GM18498 (cell line): ENCODE data around the gene KRT75.

Experiments
- ATAC-seq: cut with Tn5 transposase; IDR thresholded peaks from one replicate; pipeline ENCODE4 v1.9.1; 2021; ENCODE audit warnings: mild to moderate bottlenecking, moderate library complexity; ENCODE audit not compliant: unreplicated experiment

KRT75 gene

GRCh38 chr12:52440821-52441319 lies 6.7 kb upstream of the KRT75 start:
- no peak for ATAC-seq

DNA sequence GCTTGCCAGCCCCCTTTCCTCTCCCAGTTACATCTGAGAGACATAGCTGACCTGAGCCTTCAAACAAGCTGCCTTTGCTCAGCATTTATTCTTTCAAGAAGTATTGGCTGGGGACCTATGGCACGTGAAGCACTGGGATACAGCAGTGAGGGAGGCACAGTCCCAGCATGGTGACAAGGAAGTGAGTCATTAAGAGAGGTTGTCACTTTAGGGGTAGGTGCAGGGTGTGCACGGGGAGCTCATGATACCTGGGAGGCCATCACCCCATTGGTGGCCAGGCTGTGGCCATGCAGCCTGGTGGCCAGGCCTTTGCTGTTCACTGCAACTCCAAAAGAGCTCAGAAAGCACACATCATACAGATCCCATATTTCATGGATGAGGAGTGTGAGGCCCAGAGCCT lies 5.7 kb upstream of the KRT75 start:
- no peak for ATAC-seq

GRCh38 chr12:52439420-52439819 lies 5.2 kb upstream of the KRT75 start:
- no peak for ATAC-seq

DNA sequence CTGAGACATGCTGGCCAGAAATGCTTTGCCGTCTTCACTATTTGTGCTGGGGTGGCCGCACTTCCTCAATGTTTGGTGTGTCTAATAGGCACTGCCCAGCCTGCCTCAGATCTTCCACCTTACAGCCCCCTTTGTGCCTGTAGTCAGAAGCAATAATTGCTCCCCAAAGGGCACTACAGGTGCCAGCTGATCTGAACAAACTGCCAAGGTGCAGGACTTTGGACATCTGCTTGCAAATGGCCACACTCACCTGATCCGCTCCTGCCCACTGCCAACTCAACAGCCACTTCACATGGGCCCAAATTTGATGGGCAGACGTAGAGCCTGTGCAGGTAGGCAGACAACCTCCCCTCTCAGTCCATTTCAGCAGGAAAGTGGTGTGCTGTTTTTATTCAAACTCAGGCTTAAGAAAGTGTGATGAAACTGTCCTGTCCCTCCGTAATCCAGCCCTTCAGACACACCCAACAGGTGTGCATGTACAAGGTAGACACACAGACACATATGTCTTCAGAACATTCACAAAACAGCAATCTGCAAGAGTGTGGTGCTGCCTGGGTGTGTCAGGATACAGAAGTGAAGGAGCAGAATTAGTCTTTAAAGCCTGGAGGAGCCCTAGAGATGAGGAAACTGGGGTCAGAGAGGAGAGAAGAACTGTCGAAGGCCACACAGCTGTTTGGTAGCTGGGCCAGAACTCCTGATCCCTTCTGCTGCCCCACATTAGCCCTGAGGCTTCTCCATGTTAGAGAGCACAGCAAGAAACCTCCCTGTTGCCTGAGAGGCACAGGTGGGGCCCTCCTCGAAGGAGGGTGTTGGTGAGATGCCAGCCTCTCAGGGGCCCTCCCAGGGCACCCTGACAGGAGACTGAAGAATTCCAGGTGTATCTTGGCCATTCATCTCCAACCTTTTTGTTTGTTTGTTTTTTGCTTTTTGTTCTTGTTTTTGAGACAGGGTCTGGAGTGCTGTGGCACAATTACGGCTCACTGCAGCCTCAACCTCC lies 4.4 kb upstream of the KRT75 start:
- no peak for ATAC-seq

DNA sequence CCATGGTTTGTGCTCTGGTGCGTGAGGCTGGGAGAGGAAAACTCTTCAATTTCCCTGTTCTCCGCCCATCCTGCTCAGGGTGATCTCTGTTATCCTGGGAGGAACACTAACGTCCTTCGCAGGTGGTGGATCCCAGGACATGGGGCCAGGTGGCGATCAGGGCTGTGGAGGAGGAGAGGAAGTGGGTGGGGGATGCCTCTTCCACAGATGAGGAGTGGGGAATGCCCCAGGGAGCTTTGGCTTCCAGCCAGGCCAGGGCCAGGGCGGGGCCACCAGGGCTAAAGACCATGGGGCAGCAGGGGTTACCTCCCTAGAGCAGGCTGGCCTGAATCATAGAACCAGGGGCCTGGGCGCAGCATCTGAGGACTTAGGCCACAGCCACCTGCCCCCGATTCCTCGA lies 3.3 kb upstream of the KRT75 start:
- no peak for ATAC-seq

DNA sequence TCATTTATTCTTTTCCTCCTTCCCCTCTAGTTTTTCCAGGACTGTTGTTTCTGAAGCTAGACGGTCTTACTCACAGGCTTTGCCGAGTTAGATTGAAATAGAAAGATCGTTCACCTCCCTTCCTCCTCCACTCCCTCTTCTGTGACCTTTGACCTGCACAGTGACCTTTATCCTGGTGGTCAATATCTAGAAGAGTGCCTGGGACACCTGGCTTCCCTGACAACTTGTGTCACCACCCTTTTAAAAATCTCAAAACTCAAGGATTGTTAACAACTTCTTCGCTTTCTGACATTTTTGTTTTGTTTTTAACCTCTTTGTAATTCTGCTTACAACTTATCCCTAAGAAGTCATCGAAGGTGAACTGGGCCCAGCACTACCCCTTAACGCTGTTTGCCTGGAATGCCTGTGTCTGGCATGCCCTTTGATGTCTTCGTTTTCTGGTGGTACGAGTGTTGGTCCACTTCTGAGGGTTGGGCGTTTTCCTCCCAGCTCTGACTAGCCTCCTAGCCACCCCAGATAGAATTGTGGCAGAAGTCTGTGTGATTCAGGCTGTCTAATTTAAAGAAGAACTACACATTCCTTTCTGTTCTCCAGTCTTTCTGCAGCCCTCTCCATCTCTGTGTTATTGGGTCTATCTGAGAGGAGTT lies 2.8 kb upstream of the KRT75 start:
- ATAC-seq: no peak

GRCh38 chr12:52436000-52436827 lies 2.0 kb upstream of the KRT75 start:
- ATAC-seq: no peak

GRCh38 chr12:52435659-52435999 lies 1.5 kb upstream of the KRT75 start:
- no peak for ATAC-seq

GRCh38 chr12:52434760-52435530 lies 774 bp upstream of the KRT75 start:
- no peak for ATAC-seq

- ATAC-seq: no peak
These were observed 580 bp downstream of the KRT75 start for GRCh38 chr12:52433501-52434080.

DNA sequence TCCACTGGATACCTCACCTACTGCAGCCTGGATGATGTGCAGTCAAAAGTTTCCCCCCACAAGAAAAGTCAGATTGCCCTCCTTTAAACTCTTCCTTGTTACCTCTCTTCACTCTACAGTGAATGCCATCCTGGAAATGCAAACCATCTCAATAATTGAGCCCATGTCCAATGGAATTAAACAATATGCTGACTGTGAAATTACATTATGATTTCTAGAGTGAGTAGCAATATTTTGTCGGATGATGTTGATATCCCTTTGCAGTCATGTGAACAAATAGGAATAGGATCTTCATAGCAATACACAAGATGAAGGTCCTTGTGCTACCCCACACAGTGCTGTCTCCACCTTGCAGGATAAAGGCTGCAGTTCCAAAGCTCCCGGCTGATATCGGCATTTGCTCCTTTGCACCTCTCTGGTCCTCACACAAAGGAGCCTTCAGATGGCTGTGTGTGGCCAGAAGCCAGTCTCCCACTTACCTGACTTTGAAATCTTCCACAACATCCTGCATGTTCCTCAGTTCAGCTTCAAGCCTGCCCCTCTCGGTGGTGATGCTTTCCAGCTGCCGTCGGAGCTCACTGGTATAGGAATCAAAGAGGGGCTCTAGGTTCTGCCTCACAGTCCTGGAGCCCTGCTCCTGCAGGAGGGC lies 1.5 kb downstream of the KRT75 start:
- ATAC-seq: no peak

DNA sequence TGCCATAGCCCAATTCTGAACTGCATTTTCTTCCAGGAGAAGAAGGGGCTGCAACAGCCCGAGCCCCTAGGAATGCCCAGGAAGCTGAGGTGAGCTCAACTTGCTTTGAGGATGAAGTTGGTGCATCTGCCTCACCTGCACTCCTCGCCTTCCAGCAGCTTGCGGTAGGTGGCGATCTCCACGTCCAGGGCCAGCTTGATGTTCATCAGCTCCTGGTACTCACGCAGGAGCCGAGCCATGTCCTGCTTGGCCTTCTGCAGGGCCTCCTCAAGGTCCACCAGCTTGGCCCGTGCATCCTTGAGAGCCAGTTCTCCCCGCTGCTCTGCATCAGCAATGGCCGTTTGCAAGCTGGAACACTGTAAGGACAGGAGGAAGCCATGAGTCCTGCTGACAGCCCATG lies 6.0 kb downstream of the KRT75 start:
- no peak for ATAC-seq

DNA sequence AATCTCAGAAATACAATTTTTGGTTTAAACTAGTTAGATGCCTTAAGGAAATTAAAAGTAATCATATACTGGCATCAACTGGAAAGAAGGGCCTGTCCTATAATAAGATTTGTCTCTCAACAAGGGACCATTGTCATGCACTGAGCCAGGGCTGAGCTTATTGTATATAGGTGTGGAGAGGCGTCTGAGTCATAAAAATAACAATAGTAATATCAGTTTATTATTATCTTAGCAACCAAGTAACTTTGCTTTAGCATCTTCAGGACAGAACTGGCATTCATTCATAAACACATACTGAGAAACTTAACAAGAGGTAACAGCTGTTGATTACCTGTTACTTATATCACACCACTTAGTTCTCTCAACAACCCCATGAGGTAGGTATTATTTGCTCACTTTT lies 7.1 kb downstream of the KRT75 start:
- no peak for ATAC-seq

DNA sequence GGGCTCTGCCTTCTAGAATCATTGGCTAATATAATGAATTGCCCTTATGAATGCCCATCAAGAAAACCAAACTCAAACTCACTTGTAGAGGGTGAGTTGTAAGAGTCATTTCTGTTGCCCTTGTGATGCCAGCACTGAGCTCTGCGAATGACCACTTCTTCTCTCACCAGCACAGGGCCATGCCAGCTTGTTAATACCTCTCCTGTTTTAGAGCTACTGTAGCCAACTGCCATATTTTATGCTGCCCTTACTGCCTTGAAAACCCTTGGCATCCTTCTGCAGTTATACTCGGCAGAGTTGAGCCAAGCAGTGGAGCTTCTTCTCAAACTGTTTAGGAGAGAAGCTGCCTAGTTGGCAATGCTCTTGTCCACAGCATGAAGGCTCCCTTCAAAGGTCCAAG lies 8.1 kb downstream of the KRT75 start:
- no peak for ATAC-seq

- ATAC-seq: no peak
These were observed 8.7 kb downstream of the KRT75 start for GRCh38 chr12:52425466-52425865.

- no peak for ATAC-seq
These were observed 10.3 kb downstream of the KRT75 start for GRCh38 chr12:52423661-52424500.

GRCh38 chr12:52423035-52423434 lies 11.1 kb downstream of the KRT75 start:
- ATAC-seq: no peak

DNA sequence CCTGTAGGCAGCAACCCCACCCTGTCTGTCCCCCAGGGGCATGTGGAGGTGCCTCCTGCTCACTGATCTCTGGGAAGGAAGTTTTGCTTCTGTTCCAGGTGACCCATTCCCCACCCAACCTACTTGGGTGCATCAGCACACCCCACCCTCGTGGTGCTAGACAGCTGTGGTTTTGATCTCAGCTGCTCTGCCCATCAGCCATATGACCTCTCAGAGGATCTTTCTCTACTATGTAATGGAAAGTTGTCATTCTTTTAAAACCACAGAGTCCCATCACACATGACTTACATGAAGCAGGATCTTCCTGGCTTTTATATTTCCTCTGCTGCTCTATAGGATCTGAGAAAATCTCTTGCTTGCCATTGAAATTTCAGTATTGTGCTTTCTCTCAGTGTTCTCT lies 14.5 kb downstream of the KRT75 start:
- ATAC-seq: no peak
